ENCODE measurements around the gene CERK.

DNA sequence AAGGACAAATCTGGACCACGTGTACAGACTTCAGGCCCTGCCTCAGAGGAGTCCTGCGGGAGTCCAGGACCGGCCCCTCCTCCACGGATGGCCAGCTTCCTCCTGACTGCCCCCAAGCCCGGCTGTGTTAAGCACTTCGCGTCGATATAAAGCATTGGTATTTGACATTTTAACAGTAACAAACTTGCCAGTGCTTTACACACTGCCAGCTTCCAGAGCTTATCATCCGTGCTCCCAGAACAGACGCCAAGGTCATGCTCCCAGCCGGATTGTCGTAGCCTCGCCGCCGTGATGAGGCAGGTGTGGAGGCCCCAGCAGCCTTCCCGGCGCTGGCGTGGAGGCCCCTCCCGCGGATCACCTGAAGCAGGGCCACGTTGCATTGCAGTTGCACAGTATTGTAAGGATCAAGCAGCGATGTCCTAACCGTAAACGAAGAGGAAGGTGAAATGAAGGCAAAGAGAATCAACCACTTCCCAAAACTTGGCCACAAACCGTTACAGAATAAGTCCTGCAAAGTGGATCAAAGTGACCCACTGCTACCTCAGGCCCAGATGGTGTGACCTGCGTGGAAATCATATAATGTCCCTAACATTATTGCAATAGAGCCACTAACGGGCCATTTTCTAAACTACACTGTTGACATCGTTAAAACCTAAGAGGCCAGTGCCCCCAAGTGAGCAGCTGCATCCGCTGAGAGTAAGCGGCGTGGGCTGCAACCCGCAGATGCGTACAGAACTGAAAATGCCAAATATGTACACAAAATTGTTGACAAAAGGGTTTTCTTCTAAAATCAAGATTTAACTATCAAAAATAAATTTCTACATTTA is 51.6 kb downstream of the CERK start:
- TF ChIP-seq, protein P1, sequence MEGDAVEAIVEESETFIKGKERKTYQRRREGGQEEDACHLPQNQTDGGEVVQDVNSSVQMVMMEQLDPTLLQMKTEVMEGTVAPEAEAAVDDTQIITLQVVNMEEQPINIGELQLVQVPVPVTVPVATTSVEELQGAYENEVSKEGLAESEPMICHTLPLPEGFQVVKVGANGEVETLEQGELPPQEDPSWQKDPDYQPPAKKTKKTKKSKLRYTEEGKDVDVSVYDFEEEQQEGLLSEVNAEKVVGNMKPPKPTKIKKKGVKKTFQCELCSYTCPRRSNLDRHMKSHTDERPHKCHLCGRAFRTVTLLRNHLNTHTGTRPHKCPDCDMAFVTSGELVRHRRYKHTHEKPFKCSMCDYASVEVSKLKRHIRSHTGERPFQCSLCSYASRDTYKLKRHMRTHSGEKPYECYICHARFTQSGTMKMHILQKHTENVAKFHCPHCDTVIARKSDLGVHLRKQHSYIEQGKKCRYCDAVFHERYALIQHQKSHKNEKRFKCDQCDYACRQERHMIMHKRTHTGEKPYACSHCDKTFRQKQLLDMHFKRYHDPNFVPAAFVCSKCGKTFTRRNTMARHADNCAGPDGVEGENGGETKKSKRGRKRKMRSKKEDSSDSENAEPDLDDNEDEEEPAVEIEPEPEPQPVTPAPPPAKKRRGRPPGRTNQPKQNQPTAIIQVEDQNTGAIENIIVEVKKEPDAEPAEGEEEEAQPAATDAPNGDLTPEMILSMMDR (IDR thresholded peaks at IDR 0.05), result no peak
- TF ChIP-seq POLR2AphosphoS5 (IDR thresholded peaks at IDR 0.05) (no peak), EP300 (IDR thresholded peaks at IDR 0.05) (no peak), POLR2A (IDR thresholded peaks at IDR 0.05; ENCODE audit: low read depth) (no peak)

Data from esophagus muscularis mucosa (tissue), 4 donors.